GM12873 (cell line): Measurements from ENCODE around the gene DACT2.

Experiments used
- TF ChIP-seq, protein P1 (sequence below): IDR thresholded peaks from 2 replicates; pipeline ENCODE4 v1.5.1; 2012; ENCODE audit warnings: low read depth, mild to moderate bottlenecking, moderate library complexity, low read length, control low read depth; ENCODE audit not compliant: insufficient read depth; ENCODE audit errors: missing control alignments

The DACT2 gene

GRCh38 chr6:168347615-168348014, 28.0 kb upstream of the DACT2 start:
- TF ChIP-seq, protein P1, sequence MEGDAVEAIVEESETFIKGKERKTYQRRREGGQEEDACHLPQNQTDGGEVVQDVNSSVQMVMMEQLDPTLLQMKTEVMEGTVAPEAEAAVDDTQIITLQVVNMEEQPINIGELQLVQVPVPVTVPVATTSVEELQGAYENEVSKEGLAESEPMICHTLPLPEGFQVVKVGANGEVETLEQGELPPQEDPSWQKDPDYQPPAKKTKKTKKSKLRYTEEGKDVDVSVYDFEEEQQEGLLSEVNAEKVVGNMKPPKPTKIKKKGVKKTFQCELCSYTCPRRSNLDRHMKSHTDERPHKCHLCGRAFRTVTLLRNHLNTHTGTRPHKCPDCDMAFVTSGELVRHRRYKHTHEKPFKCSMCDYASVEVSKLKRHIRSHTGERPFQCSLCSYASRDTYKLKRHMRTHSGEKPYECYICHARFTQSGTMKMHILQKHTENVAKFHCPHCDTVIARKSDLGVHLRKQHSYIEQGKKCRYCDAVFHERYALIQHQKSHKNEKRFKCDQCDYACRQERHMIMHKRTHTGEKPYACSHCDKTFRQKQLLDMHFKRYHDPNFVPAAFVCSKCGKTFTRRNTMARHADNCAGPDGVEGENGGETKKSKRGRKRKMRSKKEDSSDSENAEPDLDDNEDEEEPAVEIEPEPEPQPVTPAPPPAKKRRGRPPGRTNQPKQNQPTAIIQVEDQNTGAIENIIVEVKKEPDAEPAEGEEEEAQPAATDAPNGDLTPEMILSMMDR: no peak

DNA sequence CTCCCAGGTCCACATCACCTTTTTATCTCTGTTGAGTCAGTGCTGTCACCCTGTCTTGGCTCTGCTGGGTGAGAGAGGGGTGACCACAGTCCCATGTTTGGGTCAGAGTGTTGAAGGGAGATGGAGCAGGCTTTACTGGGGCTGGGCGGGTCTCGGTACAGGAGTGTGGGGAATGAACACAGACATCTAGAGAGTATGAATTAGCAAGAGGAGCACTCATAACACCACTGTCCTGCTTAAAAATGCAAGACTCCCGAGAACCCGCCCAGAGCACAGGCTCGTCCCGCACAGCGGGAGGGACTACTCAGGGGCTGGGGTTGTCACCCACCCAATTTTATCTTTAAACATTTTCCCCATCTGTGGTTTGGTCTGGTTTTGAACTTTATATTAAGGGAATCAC, 27.5 kb upstream of the DACT2 start:
- TF ChIP-seq, protein P1: no peak

- TF ChIP-seq, protein P1: no peak
Observed at GRCh38 chr6:168345896-168346754, 26.5 kb upstream of the DACT2 start.

DNA sequence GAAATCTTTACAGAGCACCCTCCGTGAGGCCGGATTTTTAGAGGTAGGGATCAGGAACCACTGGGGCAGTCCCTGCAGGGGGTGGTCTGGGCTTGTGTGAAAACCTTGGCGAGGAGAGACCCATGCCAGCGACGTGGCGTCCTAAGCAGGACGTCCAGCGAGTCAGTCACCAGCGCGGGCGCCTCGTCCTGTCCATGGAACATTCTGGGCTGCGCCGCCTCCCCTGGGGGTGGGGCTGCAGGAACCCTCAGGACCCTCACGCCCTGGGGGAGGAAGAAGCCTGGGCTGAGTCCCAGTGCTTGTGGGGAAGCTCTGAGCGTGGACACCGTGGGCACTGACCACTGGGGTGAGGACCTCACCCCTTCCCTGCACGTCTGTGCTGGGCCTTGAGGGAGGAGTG, 25.7 kb upstream of the DACT2 start:
- TF ChIP-seq, protein P1: no peak

GRCh38 chr6:168344338-168344737, 24.8 kb upstream of the DACT2 start:
- TF ChIP-seq, protein P1: no peak

DNA sequence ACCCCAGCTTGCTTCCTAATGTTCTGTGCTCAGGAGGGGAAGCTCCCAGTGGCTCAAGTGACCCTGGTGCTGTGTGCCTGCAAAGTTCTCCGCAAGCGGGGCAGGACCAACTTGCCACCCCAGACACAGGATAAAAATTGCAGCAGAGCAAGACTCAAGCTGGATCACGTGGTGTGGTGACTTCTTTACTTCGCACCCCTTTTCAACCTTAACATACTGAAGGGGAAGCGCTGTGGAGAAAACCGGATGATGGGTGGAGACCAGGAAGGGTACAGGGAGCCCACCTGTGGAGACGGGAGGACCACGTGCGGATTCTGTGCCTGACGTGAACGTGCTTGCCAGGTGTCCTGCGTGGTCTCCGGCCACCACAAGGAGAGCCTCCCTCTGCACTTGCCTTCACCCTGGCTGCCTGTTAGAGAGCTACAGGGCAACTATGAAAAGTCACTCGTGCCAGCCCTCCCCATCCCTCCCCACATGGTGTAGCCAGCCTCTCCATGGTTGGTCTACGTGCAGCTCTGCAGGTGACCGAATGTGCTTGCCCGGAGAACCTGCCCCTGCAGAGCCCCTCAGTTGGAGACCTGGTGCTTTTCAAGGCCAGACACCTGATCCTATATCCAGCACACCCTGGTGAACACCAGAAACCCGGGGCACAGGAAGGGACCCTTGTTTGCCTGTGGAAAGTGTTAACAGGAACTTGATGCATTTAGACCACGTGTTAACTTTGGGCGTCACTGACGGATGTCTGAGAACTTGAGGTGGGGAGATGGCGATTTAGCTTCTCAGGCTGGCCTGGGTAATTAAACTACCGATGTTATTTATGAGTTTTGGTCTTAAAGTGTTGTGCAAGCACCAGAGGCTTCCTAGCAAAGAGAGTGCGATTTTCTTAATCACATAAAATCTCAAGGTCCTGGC, 23.9 kb upstream of the DACT2 start:
- TF ChIP-seq, protein P1: no peak

GRCh38 chr6:168342636-168343035, 23.1 kb upstream of the DACT2 start:
- TF ChIP-seq, protein P1: no peak
